ENCODE data around the gene SPTBN1. TPM values are rescaled to one million over a fixed set of nuclear protein-coding genes. Genes with fewer than 3 reads are reported as not detected.

The SPTBN1 gene
- total and polyA plus RNA-seq, 9 of the 15 experiments (the other 6 are each of a cell fraction or from before 2014, with no cell fraction given), result 8.9 to 66.8 (median 31.4) TPM

GRCh38 chr2:54566896-54567295 lies 110.8 kb downstream of the SPTBN1 start:
- WGBS (ENCODE audit: insufficient coverage, low coverage, missing lambda C conversion rate), result 80% methylated on average over 1 of the region's 1 CpG
- no peak overlapping the region for H3K4me3 ChIP-seq
- H3K27ac ChIP-seq (ENCODE audit: extremely low read depth, low read depth, low read length), result no peak overlapping the region
- no peak overlapping the region for H3K4me2 ChIP-seq (ENCODE audit: insufficient read depth, low read length)
- peaks cover 12 to 45% of the 10 kb centered on the region in 2 experiments for H3K4me1 ChIP-seq (replicated peaks in 1 of 2; ENCODE audit: control insufficient read depth in 2 of 2, insufficient read depth in 2 of 2, low read length in 2 of 2)
- no peak overlapping the region for H2AFZ ChIP-seq (ENCODE audit: low read depth, low read length)
- ChIA-PET CTCF (ENCODE audit: low intra/inter-chr PET ratio) (no interaction called here), POLR2A (interaction anchor here (1.4 to 2.2 kb wide), 2 partner anchors 8 to 17 kb away, joined by 3 to 5 read pairs; no protein-coding TSS in a partner anchor)
- H3K9me1 ChIP-seq (ENCODE audit: control insufficient read depth, insufficient read depth, low read length), result peaks cover 3% of the 10 kb centered on the region
- H3K79me2 ChIP-seq (ENCODE audit: control insufficient read depth, insufficient read depth, low read length), result peaks cover 81% of the 10 kb centered on the region
- no peak overlapping the region for H3K9ac ChIP-seq (ENCODE audit: insufficient read depth in 1 of 2, low read depth in 2 of 2, low read length in 2 of 2)
- DNase-seq (ENCODE audit: extremely low read depth in 1 of 4, low spot score in 3 of 4), result no peak
- BruUV-seq (replicated peaks), result no TSS peak
- FAIRE-seq, result no peak
- no peaks in the 10 kb centered on the region for H3K27me3 ChIP-seq (ENCODE audit: control insufficient read depth in 2 of 2, insufficient read depth in 2 of 2, low read length in 2 of 2)
- no peaks in the 10 kb centered on the region for H3K9me3 ChIP-seq (replicated peaks; ENCODE audit: control insufficient read depth, insufficient read depth, low read depth, low read length)
- ATAC-seq, result no peak
- intact Hi-C loops (cut with micrococcal nuclease), result no loop called here
- no peak for TF ChIP-seq STAT5B (CRISPR knock-in tag; IDR thresholded peaks at IDR 0.05)
- no peak for TF ChIP-seq KLF13 (tag; IDR thresholded peaks at IDR 0.05; ENCODE audit: borderline replicate concordance, low read depth)
- TF ChIP-seq TGIF2 (CRISPR knock-in tag; IDR thresholded peaks at IDR 0.05), result no peak
- TF ChIP-seq RBFOX2 (IDR thresholded peaks at IDR 0.05; ENCODE audit: low read depth, low read length), result no peak
- no peak for TF ChIP-seq ZNF445 (CRISPR knock-in tag; IDR thresholded peaks at IDR 0.05; ENCODE audit: low read depth)
- TF ChIP-seq, protein P1, sequence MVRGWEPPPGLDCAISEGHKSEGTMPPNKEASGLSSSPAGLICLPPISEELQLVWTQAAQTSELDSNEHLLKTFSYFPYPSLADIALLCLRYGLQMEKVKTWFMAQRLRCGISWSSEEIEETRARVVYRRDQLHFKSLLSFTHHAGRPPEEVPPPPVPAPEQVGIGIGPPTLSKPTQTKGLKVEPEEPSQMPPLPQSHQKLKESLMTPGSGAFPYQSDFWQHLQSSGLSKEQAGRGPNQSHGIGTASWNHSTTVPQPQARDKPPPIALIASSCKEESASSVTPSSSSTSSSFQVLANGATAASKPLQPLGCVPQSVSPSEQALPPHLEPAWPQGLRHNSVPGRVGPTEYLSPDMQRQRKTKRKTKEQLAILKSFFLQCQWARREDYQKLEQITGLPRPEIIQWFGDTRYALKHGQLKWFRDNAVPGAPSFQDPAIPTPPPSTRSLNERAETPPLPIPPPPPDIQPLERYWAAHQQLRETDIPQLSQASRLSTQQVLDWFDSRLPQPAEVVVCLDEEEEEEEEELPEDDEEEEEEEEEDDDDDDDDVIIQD (CRISPR knock-in tag; IDR thresholded peaks at IDR 0.05), result no peak
- TF ChIP-seq FOXO4 (CRISPR knock-in tag; IDR thresholded peaks at IDR 0.05), result no peak
- no peak for TF ChIP-seq MTA1 (IDR thresholded peaks at IDR 0.05; ENCODE audit: borderline replicate concordance)
- TF ChIP-seq TAF7 (tag; IDR thresholded peaks at IDR 0.05), result no peak
- TF ChIP-seq FOS (IDR thresholded peaks at IDR 0.05; ENCODE audit: extremely low read depth, insufficient read length), result no peak
- no peak for TF ChIP-seq L3MBTL2 (IDR thresholded peaks at IDR 0.05)
- no peak for TF ChIP-seq ZNF57 (CRISPR knock-in tag; IDR thresholded peaks at IDR 0.05)
- no peak for TF ChIP-seq ZZZ3 (IDR thresholded peaks at IDR 0.05)
- TF ChIP-seq HNRNPLL (IDR thresholded peaks at IDR 0.05; ENCODE audit: low read depth, low read length, poor library complexity, severe bottlenecking), result no peak
- TF ChIP-seq DNMT1 (IDR thresholded peaks at IDR 0.05), result no peak
- TF ChIP-seq BRF1 (IDR thresholded peaks at IDR 0.05; ENCODE audit: borderline replicate concordance, extremely low read depth, insufficient read length), result no peak
- TF ChIP-seq ZBTB17 (CRISPR knock-in tag; IDR thresholded peaks at IDR 0.05), result no peak
- no peak for TF ChIP-seq MTA3 (IDR thresholded peaks at IDR 0.05; ENCODE audit: borderline replicate concordance)
- H4K20me1 ChIP-seq (replicated peaks; ENCODE audit: control insufficient read depth, insufficient read depth, low read length), result peaks cover 11% of the 10 kb centered on the region
- no peaks in the 10 kb centered on the region for H3K36me3 ChIP-seq (ENCODE audit: control insufficient read depth, insufficient read depth, low read length)
- in situ Hi-C loops (cut with MboI), result no loop called here

Data from K562 (cell line).